H1 (cell line): ENCODE measurements around the gene CCNK. TPM values are rescaled to one million over a fixed set of nuclear protein-coding genes. Genes with fewer than 3 reads are reported as not detected.

Experiments
- CTCF ChIA-PET: fragments of 300-600 bp; sonication (Branson Sonifier 250); formaldehyde crosslinking; loops from one replicate; lab custom pipeline; 2021; ENCODE audit not compliant: partially characterized antibody; lab: Charles Lee
- POLR2A ChIA-PET: fragments of 300-600 bp; sonication (Branson Sonifier 250); formaldehyde crosslinking; loops from one replicate; lab custom pipeline; 2021; ENCODE audit warnings: inconsistent platforms; ENCODE audit not compliant: partially characterized antibody; lab: Charles Lee
- DNase-seq, 2 experiments: peaks; one replicate each; pipeline versions ENCODE4 v3.0.0 to v3.0.0-alpha.2; 2010 to 2022; ENCODE audit warnings: low spot score in 2 of 2, low read depth in 1 of 2, mixed read lengths in 1 of 2
- FAIRE-seq: peaks from 2 replicates; lab custom pipeline; 2011; peaks lifted over from hg19 to GRCh38; lab: Jason Lieb, UNC
- H2AFZ ChIP-seq: 2 replicates; pipeline ENCODE4 v1.8.1; 2012; ENCODE audit warnings: low read length, inconsistent platforms
- H2AK5ac ChIP-seq: 2 replicates; pipeline ENCODE4 v1.6.1; 2013; ENCODE audit warnings: low read depth, low read length
- H2BK120ac ChIP-seq: replicated peaks from 2 replicates; pipeline ENCODE3; 2013; ENCODE audit warnings: low read depth, low read length, inconsistent platforms
- H2BK12ac ChIP-seq: 2 replicates; pipeline ENCODE4 v1.6.1; 2013; ENCODE audit warnings: low read depth, low read length
- H2BK15ac ChIP-seq: 2 replicates; pipeline ENCODE4 v1.6.1; 2013; ENCODE audit warnings: low read length
- H2BK20ac ChIP-seq: 2 replicates; pipeline ENCODE4 v1.6.1; 2013; ENCODE audit warnings: low read length
- H2BK5ac ChIP-seq: 2 replicates; pipeline ENCODE4 v1.6.1; 2013; ENCODE audit warnings: low read depth, low read length
- H3K14ac ChIP-seq: 2 replicates; pipeline ENCODE4 v1.6.1; 2013; ENCODE audit warnings: inconsistent platforms; ENCODE audit not compliant: insufficient read length
- H3K18ac ChIP-seq: 2 replicates; pipeline ENCODE4 v1.6.1; 2013; ENCODE audit warnings: low read length; ENCODE audit errors: extremely low read depth
- H3K23ac ChIP-seq: 2 replicates; pipeline ENCODE4 v1.6.1; 2013; ENCODE audit warnings: inconsistent platforms; ENCODE audit not compliant: insufficient read length
- H3K23me2 ChIP-seq: 2 replicates; pipeline ENCODE4 v1.6.1; 2013; ENCODE audit warnings: low read depth, low read length
- H3K27ac ChIP-seq: 2 replicates; pipeline ENCODE4 v1.6.1; 2011; ENCODE audit warnings: low read depth, low read length, inconsistent platforms
- H3K27me3 ChIP-seq, 4 experiments: replicated peaks in 1 of 4; 1 replicate in 1 of 4; 2 replicates in 3 of 4; pipeline versions ENCODE4 v1.6.1 to v1.8.1; 2011 to 2013; ENCODE audit warnings: low read length in 3 of 4, mild to moderate bottlenecking in 3 of 4, inconsistent platforms in 2 of 4, mixed read lengths in 2 of 4, moderate library complexity in 1 of 4; ENCODE audit not compliant: control insufficient read depth in 3 of 4, insufficient read depth in 3 of 4; ENCODE audit errors: extremely low read depth in 1 of 4
- H3K36me3 ChIP-seq, 4 experiments: 2 replicates each; pipeline versions ENCODE4 v1.6.1 to v1.8.1; 2011 to 2013; ENCODE audit warnings: mild to moderate bottlenecking in 4 of 4, low read length in 3 of 4, moderate library complexity in 2 of 4, control low read depth in 1 of 4, inconsistent platforms in 1 of 4; ENCODE audit not compliant: insufficient read depth in 4 of 4, control insufficient read depth in 2 of 4
- H3K4ac ChIP-seq: replicated peaks from 2 replicates; pipeline ENCODE3; 2013; ENCODE audit warnings: low read length, low read depth, mixed read lengths, inconsistent platforms; ENCODE audit not compliant: insufficient read length
- H3K4me1 ChIP-seq, 4 experiments: replicated peaks in 1 of 4; 1 replicate in 1 of 4; 2 replicates in 3 of 4; pipeline versions ENCODE4 v1.6.1 to v1.8.1; 2011 to 2013; ENCODE audit warnings: low read length in 3 of 4, inconsistent platforms in 2 of 4, mixed read lengths in 1 of 4; ENCODE audit not compliant: insufficient read depth in 4 of 4, control insufficient read depth in 3 of 4
- H3K4me2 ChIP-seq, 2 experiments: 2 replicates each; pipeline versions ENCODE4 v1.6.1 to v1.8.1; 2011 to 2013; ENCODE audit warnings: low read depth in 2 of 2, low read length in 2 of 2, control low read depth in 1 of 2, inconsistent platforms in 1 of 2, mild to moderate bottlenecking in 1 of 2; ENCODE audit not compliant: insufficient read depth in 1 of 2
- H3K4me3 ChIP-seq, 4 experiments: fragments of 200-600, 300-600 bp in 1 of 4; sonication (generic), shearing (Covaris generic), sonication (Bioruptor Twin) in 1 of 4; 2 replicates each; pipeline versions ENCODE4 v1.5.1 to v1.8.1; 2011 to 2016; ENCODE audit warnings: low read length in 4 of 4, low read depth in 3 of 4, control low read depth in 2 of 4, inconsistent platforms in 2 of 4, mild to moderate bottlenecking in 2 of 4, mixed read lengths in 1 of 4, moderate library complexity in 1 of 4; ENCODE audit not compliant: insufficient read depth in 2 of 4; ENCODE audit errors: extremely low read depth in 1 of 4
- H3K56ac ChIP-seq: replicated peaks from 2 replicates; pipeline ENCODE3; 2013; ENCODE audit warnings: low read depth, mild to moderate bottlenecking, mixed read lengths, low read length, inconsistent platforms; ENCODE audit not compliant: insufficient read length
- H3K79me1 ChIP-seq: 2 replicates; pipeline ENCODE4 v1.6.1; 2013; ENCODE audit warnings: low read depth, low read length, control low read depth
- H3K79me2 ChIP-seq, 2 experiments: 2 replicates each; pipeline versions ENCODE4 v1.6.1 to v1.8.1; 2012 to 2013; ENCODE audit warnings: low read length in 2 of 2, mild to moderate bottlenecking in 2 of 2, inconsistent platforms in 1 of 2; ENCODE audit not compliant: insufficient read depth in 2 of 2, control insufficient read depth in 1 of 2
- H3K9ac ChIP-seq, 4 experiments: replicated peaks in 1 of 4; 1 replicate in 1 of 4; 2 replicates in 3 of 4; pipeline versions ENCODE4 v1.6.1 to v1.8.1; 2011 to 2013; ENCODE audit warnings: low read depth in 3 of 4, low read length in 3 of 4, control low read depth in 2 of 4, mild to moderate bottlenecking in 2 of 4, moderate library complexity in 2 of 4, inconsistent platforms in 1 of 4; ENCODE audit errors: extremely low read depth in 1 of 4
- H3K9me3 ChIP-seq, 2 experiments: 2 replicates each; pipeline versions ENCODE4 v1.6.1 to v1.8.1; 2012 to 2013; ENCODE audit warnings: mild to moderate bottlenecking in 2 of 2, moderate library complexity in 2 of 2, control low read depth in 1 of 2, inconsistent platforms in 1 of 2, low read depth in 1 of 2, low read length in 1 of 2, mixed read lengths in 1 of 2; ENCODE audit not compliant: insufficient read depth in 2 of 2
- H4K20me1 ChIP-seq, 2 experiments: replicated peaks in 1 of 2; 2 replicates each; pipeline versions ENCODE3 to v1.8.1; 2011 to 2013; ENCODE audit warnings: inconsistent platforms in 2 of 2, low read length in 2 of 2, mild to moderate bottlenecking in 1 of 2; ENCODE audit not compliant: insufficient read depth in 2 of 2, control insufficient read depth in 1 of 2
- H4K5ac ChIP-seq: 2 replicates; pipeline ENCODE4 v1.6.1; 2013; ENCODE audit warnings: low read length, low read depth, mixed read lengths, inconsistent platforms; ENCODE audit not compliant: insufficient read length
- H4K8ac ChIP-seq: 2 replicates; pipeline ENCODE4 v1.8.0; 2013; ENCODE audit warnings: mild to moderate bottlenecking, moderate library complexity, low read length, inconsistent platforms; ENCODE audit not compliant: insufficient read depth; ENCODE audit errors: extremely low read depth
- H4K91ac ChIP-seq: replicated peaks from 2 replicates; pipeline ENCODE3; 2013; ENCODE audit warnings: low read length, mixed read lengths, inconsistent platforms; ENCODE audit not compliant: insufficient read length
- ATF2 ChIP-seq: IDR thresholded peaks from 2 replicates; pipeline ENCODE4 v1.6.1; 2012; ENCODE audit warnings: low read length, inconsistent platforms
- BRCA1 ChIP-seq: IDR thresholded peaks from 2 replicates; pipeline ENCODE4 v1.6.1; 2012; ENCODE audit warnings: low read depth, low read length, improper control_type of control experiment
- EGR1 ChIP-seq: IDR thresholded peaks from 2 replicates; pipeline ENCODE4 v1.6.1; 2011; ENCODE audit warnings: low read depth, low read length, borderline replicate concordance
- KDM5A ChIP-seq: fragments of 200-600 bp; IDR thresholded peaks from 2 replicates; pipeline ENCODE4 v1.7.1; 2012; ENCODE audit warnings: mild to moderate bottlenecking, low read length, inconsistent platforms, mixed read lengths
- RFX5 ChIP-seq: IDR thresholded peaks from 2 replicates; pipeline ENCODE4 v1.6.1; 2011; ENCODE audit warnings: low read depth, low read length, improper control_type of control experiment, borderline replicate concordance
- RNF2 ChIP-seq: fragments of 200-900, 300-1000 bp; sonication (generic); IDR thresholded peaks from 2 replicates; pipeline ENCODE4 v1.7.1; 2016; ENCODE audit warnings: borderline replicate concordance, low read depth, mild to moderate bottlenecking, antibody characterized with exemption, low read length; ENCODE audit not compliant: poor library complexity, severe bottlenecking; ENCODE audit errors: missing control alignments
- TCF12 ChIP-seq: IDR thresholded peaks from 2 replicates; pipeline ENCODE4 v1.6.1; 2011; ENCODE audit warnings: low read depth, mild to moderate bottlenecking, low read length
- TEAD4 ChIP-seq: IDR thresholded peaks from 2 replicates; pipeline ENCODE4 v1.6.1; 2012; ENCODE audit warnings: low read depth, low read length, inconsistent platforms, mixed read lengths
- WGBS, 2 experiments: shearing (Covaris generic) in 1 of 2; methylation state at CpG; one replicate each; pipeline versions ENCODE4 v1.1.6 to v1.1.7; 2013 to 2015; ENCODE audit warnings: low lambda C conversion rate in 2 of 2, mixed read lengths in 2 of 2, inconsistent platforms in 1 of 2, low coverage in 1 of 2, missing lambda C conversion rate in 1 of 2; ENCODE audit not compliant: insufficient replicate concordance in 2 of 2, insufficient coverage in 1 of 2, insufficient read length in 1 of 2; ENCODE audit errors: extremely low coverage in 1 of 2, missing lambda C conversion rate in 1 of 2; 5-methylcytosine and 5-hydroxymethylcytosine counted together
- polyA plus RNA-seq, 7 experiments: library from polyadenylated mRNA; depleted of rRNA in 3 of 7; stranded (reverse) in 5 of 7; unstranded in 2 of 7; fragments of >200 nt in 5 of 7; fragments of 200-250 nt in 2 of 7; gene quantifications; 1 replicate in 5 of 7; 2 replicates in 1 of 7; 4 replicates in 1 of 7; pipeline versions ENCODE4 v1.2.1 to v1.2.3, GENCODE V29; 2011 to 2013; ENCODE audit warnings: missing spikeins in 2 of 7, mixed read lengths in 2 of 7
- total RNA-seq: library from RNA; stranded (reverse); fragmentation: NEBNext Ultra II Directional; extraction: Animal tissue kit (Norgen Biotek cat#: 25700); gene quantifications from 2 replicates; pipeline ENCODE4 v1.2.1, GENCODE V29; 2021
- TF ChIP-seq, protein P1 (sequence below): IDR thresholded peaks from 2 replicates; pipeline ENCODE4 v1.6.1; 2011; ENCODE audit warnings: low read length, improper control_type of control experiment

Gene CCNK
- total and polyA plus RNA-seq, 2 of the 8 experiments (the other 6 are each of a cell fraction or from before 2014, with no cell fraction given): 10.7 to 82.7 TPM

GRCh38 chr14:99514552-99515300 lies 33.5 kb downstream of the CCNK start:
- H3K14ac ChIP-seq: no peak overlapping the region
- WGBS, 2 experiments: 95% methylated on average over 16 of the region's 20 CpGs; no CpG with 5 or more reads in 1 of the 2 experiments
- peaks cover 0 to 11% (median 0%) of the 10 kb centered on the region in 4 experiments; a peak in 2 of 8 replicates for H3K36me3 ChIP-seq
- H4K91ac ChIP-seq: no peak overlapping the region
- H3K4me2 ChIP-seq: no peak overlapping the region
- no peak overlapping the region for H2BK20ac ChIP-seq
- H3K27me3 ChIP-seq: no peaks in the 10 kb centered on the region; a peak in 1 of 7 replicates
- ChIA-PET POLR2A (interaction anchor here (0.8 to 2.1 kb wide), 4 partner anchors 9 to 129 kb away, joined by 3 to 5 read pairs (median 4); partner anchors contain the start of genes CCNK and SETD3), CTCF (interaction anchor here (0.8 to 3.8 kb wide), 4 partner anchors 11 to 113 kb away, joined by 4 to 32 read pairs (median 20); no protein-coding TSS in a partner anchor)
- no peak overlapping the region for H3K4me3 ChIP-seq
- H3K4ac ChIP-seq: no peak overlapping the region
- H3K56ac ChIP-seq: no peak overlapping the region
- H3K4me1 ChIP-seq: peaks cover 0 to 5% (median 2%) of the 10 kb centered on the region in 4 experiments; a peak in 2 of 7 replicates
- no peak overlapping the region for H4K5ac ChIP-seq
- H3K79me2 ChIP-seq: 0 out of 4 replicates have a peak, but pooled peaks cover 0 to 2% of the 10 kb centered on the region in 2 experiments
- H2BK15ac ChIP-seq: no peak overlapping the region
- H2BK5ac ChIP-seq: no peak overlapping the region
- H3K79me1 ChIP-seq: no peaks in the 10 kb centered on the region; the same call in none of the 2 replicates
- no peaks in the 10 kb centered on the region for H3K9me3 ChIP-seq
- no peak overlapping the region for H2AK5ac ChIP-seq
- no peak overlapping the region for H2BK12ac ChIP-seq
- H3K27ac ChIP-seq: no peak overlapping the region
- H3K9ac ChIP-seq: no peak overlapping the region
- no peak overlapping the region for H4K8ac ChIP-seq
- no peak overlapping the region for H3K23ac ChIP-seq
- no peak for FAIRE-seq
- no peak overlapping the region for H2AFZ ChIP-seq
- H3K23me2 ChIP-seq: no peaks in the 10 kb centered on the region
- peaks cover 6 to 7% of the 10 kb centered on the region in 2 experiments for H4K20me1 ChIP-seq
- H3K18ac ChIP-seq: no peak overlapping the region
- H2BK120ac ChIP-seq: no peak overlapping the region
- no peak for DNase-seq
- TF ChIP-seq KDM5A (no peak), TCF12 (no peak), EGR1 (no peak), TEAD4 (no peak), RNF2 (no peak), BRCA1 (no peak), ATF2 (no peak), RFX5 (no peak)
- TF ChIP-seq, protein P1, sequence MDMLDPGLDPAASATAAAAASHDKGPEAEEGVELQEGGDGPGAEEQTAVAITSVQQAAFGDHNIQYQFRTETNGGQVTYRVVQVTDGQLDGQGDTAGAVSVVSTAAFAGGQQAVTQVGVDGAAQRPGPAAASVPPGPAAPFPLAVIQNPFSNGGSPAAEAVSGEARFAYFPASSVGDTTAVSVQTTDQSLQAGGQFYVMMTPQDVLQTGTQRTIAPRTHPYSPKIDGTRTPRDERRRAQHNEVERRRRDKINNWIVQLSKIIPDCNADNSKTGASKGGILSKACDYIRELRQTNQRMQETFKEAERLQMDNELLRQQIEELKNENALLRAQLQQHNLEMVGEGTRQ: no peak
